Endothelial cell of umbilical vein (primary cell): ENCODE results near the gene SPAG4. TPM values are rescaled to one million over a fixed set of nuclear protein-coding genes. Genes with fewer than 3 reads are reported as not detected.

Source experiments
- BruUV-seq: library from RNA; stranded (reverse); fragments of 400-500 nt; replicated peaks from 2 replicates; lab custom pipeline; 2021; lab: Mats Ljungman, UMichigan
- CTCF ChIA-PET: fragments of 300-600, 350-600 bp; sonication (Branson Sonifier 250); formaldehyde crosslinking; loops from one replicate; lab custom pipeline; 2021; ENCODE audit warnings: antibody characterized with exemption, inconsistent platforms; lab: Charles Lee
- POLR2A ChIA-PET: fragments of 300-600, 350-600 bp; sonication (Branson Sonifier 250); formaldehyde crosslinking; loops from one replicate; lab custom pipeline; 2021; ENCODE audit warnings: antibody characterized with exemption, inconsistent platforms; lab: Charles Lee
- DNase-seq: peaks from one replicate; pipeline ENCODE4 v3.0.0-alpha.2; 2011; ENCODE audit warnings: low read depth, low spot score
- FAIRE-seq: peaks from 2 replicates; lab custom pipeline; 2011; peaks lifted over from hg19 to GRCh38; lab: Jason Lieb, UNC
- H2AFZ ChIP-seq: 2 replicates; pipeline ENCODE4 v1.6.0; 2012; ENCODE audit warnings: low read depth, low read length, control low read depth, inconsistent platforms
- H3K27ac ChIP-seq: 2 replicates; pipeline ENCODE4 v1.5.1; 2011; ENCODE audit warnings: low read depth, mild to moderate bottlenecking, control low read depth, low read length, moderate library complexity; ENCODE audit not compliant: insufficient read depth
- H3K27me3 ChIP-seq, 2 experiments: 2 replicates each; pipeline versions ENCODE4 v1.6.0 to v1.6.1; 2011; ENCODE audit warnings: low read length in 2 of 2, mixed read lengths in 1 of 2; ENCODE audit not compliant: control insufficient read depth in 2 of 2, insufficient read depth in 2 of 2
- H3K36me3 ChIP-seq, 2 experiments: 2 replicates in 1 of 2; 3 replicates in 1 of 2; pipeline ENCODE4 v1.5.1; 2011; ENCODE audit warnings: low read length in 2 of 2, mild to moderate bottlenecking in 1 of 2, moderate library complexity in 1 of 2; ENCODE audit not compliant: control insufficient read depth in 2 of 2, insufficient read depth in 2 of 2; ENCODE audit errors: extremely low read depth in 1 of 2
- H3K4me1 ChIP-seq: 3 replicates; pipeline ENCODE4 v1.5.1; 2011; ENCODE audit warnings: mild to moderate bottlenecking, low read length; ENCODE audit not compliant: control insufficient read depth, insufficient read depth; ENCODE audit errors: extremely low read depth
- H3K4me2 ChIP-seq: 2 replicates; pipeline ENCODE4 v1.6.1; 2011; ENCODE audit warnings: low read length, control low read depth, mixed read lengths; ENCODE audit not compliant: insufficient read depth
- H3K4me3 ChIP-seq, 3 experiments: fragments of 200-600 bp in 1 of 3; sonication (generic), shearing (Covaris generic) in 1 of 3; replicated peaks in 1 of 3; 2 replicates each; pipeline ENCODE4 v1.5.1; 2011 to 2016; ENCODE audit warnings: control low read depth in 3 of 3, low read length in 3 of 3, mild to moderate bottlenecking in 2 of 3, inconsistent platforms in 1 of 3, low read depth in 1 of 3, moderate library complexity in 1 of 3; ENCODE audit not compliant: insufficient read depth in 1 of 3
- H3K79me2 ChIP-seq: 2 replicates; pipeline ENCODE4 v1.6.0; 2012; ENCODE audit warnings: low read length, inconsistent platforms; ENCODE audit not compliant: control insufficient read depth, insufficient read depth
- H3K9ac ChIP-seq: replicated peaks from 2 replicates; pipeline ENCODE3; 2011; ENCODE audit warnings: low read length, control low read depth; ENCODE audit not compliant: insufficient read depth; ENCODE audit errors: extremely low read depth
- H3K9me1 ChIP-seq: replicated peaks from 3 replicates; pipeline ENCODE4 v1.6.0; 2011; ENCODE audit warnings: mild to moderate bottlenecking, low read length; ENCODE audit not compliant: control insufficient read depth, insufficient read depth; ENCODE audit errors: extremely low read depth
- H3K9me3 ChIP-seq: replicated peaks from 2 replicates; pipeline ENCODE4 v1.5.1; 2012; ENCODE audit warnings: low read length, inconsistent platforms; ENCODE audit not compliant: control insufficient read depth, insufficient read depth
- H4K20me1 ChIP-seq: replicated peaks from 2 replicates; pipeline ENCODE3; 2011; ENCODE audit warnings: mild to moderate bottlenecking, low read length; ENCODE audit not compliant: control insufficient read depth, insufficient read depth; ENCODE audit errors: extremely low read depth
- CTCF ChIP-seq, 2 donors: IDR thresholded peaks; 1 replicate in 1 of 2; 2 replicates in 1 of 2; pipeline ENCODE4 v1.5.1; 2011; ENCODE audit warnings: low read length in 2 of 2, mild to moderate bottlenecking in 2 of 2, moderate library complexity in 2 of 2, control low read depth in 1 of 2, inconsistent platforms in 1 of 2, low read depth in 1 of 2; ENCODE audit not compliant: insufficient read depth in 1 of 2; ENCODE audit errors: extremely low read depth in 1 of 2
- EZH2 ChIP-seq: IDR thresholded peaks from 2 replicates; pipeline ENCODE4 v1.6.1; 2012; ENCODE audit warnings: borderline replicate concordance, low read depth, mild to moderate bottlenecking, moderate library complexity, low read length, inconsistent platforms; ENCODE audit not compliant: severe bottlenecking
- FOS ChIP-seq: IDR thresholded peaks from 2 replicates; pipeline ENCODE4 v1.6.1; 2011; ENCODE audit warnings: mild to moderate bottlenecking, low read length, moderate library complexity, borderline replicate concordance; ENCODE audit not compliant: insufficient read depth
- GATA2 ChIP-seq: IDR thresholded peaks from 2 replicates; pipeline ENCODE4 v1.7.0; 2011; ENCODE audit warnings: low read depth, mild to moderate bottlenecking, moderate library complexity, mixed read lengths, low read length; ENCODE audit not compliant: insufficient read length, insufficient read depth
- JUN ChIP-seq: IDR thresholded peaks from 2 replicates; pipeline ENCODE4 v1.6.1; 2011; ENCODE audit warnings: borderline replicate concordance, low read depth; ENCODE audit not compliant: insufficient read length, insufficient read depth
- MAX ChIP-seq: IDR thresholded peaks from 2 replicates; pipeline ENCODE4 v1.6.1; 2011; ENCODE audit not compliant: insufficient read depth, insufficient read length
- MYC ChIP-seq: IDR thresholded peaks from one replicate; pipeline ENCODE4 v1.6.1; 2011; ENCODE audit warnings: mild to moderate bottlenecking, low read depth, low read length
- POLR2A ChIP-seq: IDR thresholded peaks from 2 replicates; pipeline ENCODE4 v1.6.1; 2012; ENCODE audit warnings: low read depth, mild to moderate bottlenecking, control low read depth, low read length
- POLR2AphosphoS5 ChIP-seq: IDR thresholded peaks from 2 replicates; pipeline ENCODE4 v1.6.1; 2012; ENCODE audit warnings: low read depth, mild to moderate bottlenecking, control low read depth, low read length, moderate library complexity; ENCODE audit not compliant: insufficient read depth
- dilution Hi-C: fragments of 300-500 bp; cut with MboI; formaldehyde crosslinking; loops from one replicate; pipeline ENCODE4 v1.15.0; 2019; ENCODE audit warnings: low sequenced_read_pairs; ENCODE audit not compliant: extremely low pct_ligation_motif_present
- intact Hi-C: fragments of 100-400 bp; cut with micrococcal nuclease; formaldehyde crosslinking; loops from one replicate; pipeline ENCODE4 v1.10.0; 2022
- polyA plus RNA-seq, 4 experiments: library from polyadenylated mRNA; depleted of rRNA in 3 of 4; stranded (reverse) in 3 of 4; unstranded in 1 of 4; fragments of >200 nt; gene quantifications; 2 replicates each; pipeline versions ENCODE4 v1.2.1 to v1.2.3, GENCODE V29; 2011 to 2012; ENCODE audit warnings: missing spikeins in 1 of 4
- total RNA-seq: library from RNA; stranded (reverse); gene quantifications from 2 replicates; pipeline ENCODE4 v1.2.3, GENCODE V29; 2021

The SPAG4 gene
- total and polyA plus RNA-seq, 2 donors (not counting 3 experiments of a cell fraction or from before 2014, with no cell fraction given), result 3.7 to 9.5 TPM

GRCh38 chr20:35610833-35611427 is 4.7 kb upstream of the SPAG4 start:
- ChIA-PET CTCF (interaction anchor here (1.2 kb wide), 2 partner anchors 8 to 10 kb away, joined by 3 to 4 read pairs; no protein-coding TSS in a partner anchor), POLR2A (no interaction called here)
- Histone ChIP-seq H3K9ac (no peak overlapping the region), H3K4me1 (peaks cover 5% of the 10 kb centered on the region), H4K20me1 (no peaks in the 10 kb centered on the region), H2AFZ (no peak overlapping the region), H3K79me2 (no peaks in the 10 kb centered on the region), H3K9me3 (no peaks in the 10 kb centered on the region), H3K36me3 (no peaks in the 10 kb centered on the region), H3K27ac (no peak overlapping the region), H3K27me3 (no peaks in the 10 kb centered on the region), H3K9me1 (no peaks in the 10 kb centered on the region), H3K4me2 (no peak overlapping the region), H3K4me3 (no peak overlapping the region)
- intact Hi-C loops, result loop anchor here (10.0 kb wide), 1 partner anchor 96 kb away; no protein-coding TSS in a partner anchor
- BruUV-seq, result no TSS peak
- dilution Hi-C loops, result no loop called here
- TF ChIP-seq MYC, result no peak
- no peak for TF ChIP-seq MAX
- TF ChIP-seq EZH2, result no peak
- TF ChIP-seq CTCF (IDR thresholded peaks at IDR 0.05; ENCODE audit: extremely low read depth in 1 of 2, insufficient read depth in 1 of 2, low read depth in 1 of 2, low read length in 2 of 2), result no peak
- no peak for FAIRE-seq
- no peak for DNase-seq

GRCh38 chr20:35611482-35611881 is 4.1 kb upstream of the SPAG4 start:
- no peak for TF ChIP-seq MYC
- no peak for TF ChIP-seq GATA2
- no peak for TF ChIP-seq JUN
- no peak for TF ChIP-seq MAX
- TF ChIP-seq CTCF (IDR thresholded peaks at IDR 0.05; ENCODE audit: extremely low read depth in 1 of 2, insufficient read depth in 1 of 2, low read depth in 1 of 2, low read length in 2 of 2), result no peak
- no peak for TF ChIP-seq FOS
- no peak for TF ChIP-seq EZH2
- no peak for TF ChIP-seq POLR2A
- no peak for TF ChIP-seq POLR2AphosphoS5
- H3K27me3 ChIP-seq, result no peaks in the 10 kb centered on the region
- H3K9me3 ChIP-seq, result no peaks in the 10 kb centered on the region
- no peaks in the 10 kb centered on the region for H3K36me3 ChIP-seq
- no peak overlapping the region for H2AFZ ChIP-seq
- dilution Hi-C loops, result no loop called here
- DNase-seq (no peak), FAIRE-seq (no peak)
- no peaks in the 10 kb centered on the region for H3K9me1 ChIP-seq
- H3K27ac ChIP-seq, result no peak overlapping the region
- no peaks in the 10 kb centered on the region for H3K79me2 ChIP-seq
- H3K4me2 ChIP-seq, result no peak overlapping the region
- ChIA-PET POLR2A (no interaction called here), CTCF (interaction anchor here (1.2 kb wide), 2 partner anchors 8 to 10 kb away, joined by 3 to 4 read pairs; no protein-coding TSS in a partner anchor)
- no TSS peak for BruUV-seq
- H3K4me1 ChIP-seq, result peaks cover 5% of the 10 kb centered on the region
- no peak overlapping the region for H3K4me3 ChIP-seq
- intact Hi-C loops, result loop anchor here (10.0 kb wide), 1 partner anchor 97 kb away; no protein-coding TSS in a partner anchor
- no peak overlapping the region for H3K9ac ChIP-seq
- no peaks in the 10 kb centered on the region for H4K20me1 ChIP-seq
